Activated naive CD4-positive, alpha-beta T cell treated with anti-CD3 and anti-CD28 coated beads for 36 hours (primary cell): ENCODE data around the gene NMT1. TPM values are rescaled to one million over a fixed set of nuclear protein-coding genes. Genes with fewer than 3 reads are reported as not detected.
"Not testable (repeated sequence)": the region's sequence is repeated elsewhere in the genome, so short reads cannot be mapped to it uniquely, and the experiment has no call there.

ENCODE experiments used
- CTCF ChIA-PET: fragments of 350-600 bp; sonication (Branson Sonifier 250); formaldehyde crosslinking; loops from one replicate; lab custom pipeline; 2021; ENCODE audit warnings: antibody characterized with exemption; lab: Charles Lee
- DNase-seq: peaks from one replicate; pipeline ENCODE4 v3.0.0-alpha.2; 2020
- H3K27ac Mint-ChIP-seq: one replicate; pipeline ENCODE4 v1.8.0; 2021; ENCODE audit warnings: mild to moderate bottlenecking, mixed read lengths
- H3K27me3 Mint-ChIP-seq: one replicate; pipeline ENCODE4 v1.8.0; 2021; ENCODE audit warnings: low read depth, mixed read lengths
- H3K36me3 Mint-ChIP-seq: one replicate; pipeline ENCODE4 v1.8.0; 2021; ENCODE audit warnings: low read depth, mixed read lengths
- H3K4me1 Mint-ChIP-seq: one replicate; pipeline ENCODE4 v1.8.0; 2021; ENCODE audit warnings: low read depth, mixed read lengths
- H3K4me3 Mint-ChIP-seq: one replicate; pipeline ENCODE4 v1.8.0; 2021; ENCODE audit warnings: mild to moderate bottlenecking, moderate library complexity, mixed read lengths
- H3K9me3 Mint-ChIP-seq: one replicate; pipeline ENCODE4 v1.8.0; 2021; ENCODE audit warnings: mixed read lengths
- intact Hi-C: fragments of 100-400 bp; cut with micrococcal nuclease; formaldehyde crosslinking; loops from one replicate; pipeline ENCODE4 v1.15.1; 2023
- total RNA-seq, 2 experiments: library from RNA; stranded (reverse); gene quantifications; one replicate each; pipeline ENCODE4 v1.2.3, GENCODE V29; 2021

NMT1 gene
- total RNA-seq, 2 experiments from 2014 or later: 234 to 235 TPM

GRCh38 chr17:45119964-45120363, 58.8 kb downstream of the NMT1 start:
- Mint-ChIP-seq H3K4me3 (no peak overlapping the region), H3K4me1 (no peaks in the 10 kb centered on the region), H3K36me3 (no peaks in the 10 kb centered on the region), H3K27ac (no peak overlapping the region), H3K9me3 (no peaks in the 10 kb centered on the region), H3K27me3 (peaks cover 6% of the 10 kb centered on the region)
- CTCF ChIA-PET: interaction anchor here (1.1 to 1.2 kb wide), 2 partner anchors 16 to 71 kb away, joined by 3 to 5 read pairs; partner anchors contain the start of gene ACBD4
- no peak for DNase-seq
- intact Hi-C loops: no loop called here

GRCh38 chr17:45120558-45120957, 59.4 kb downstream of the NMT1 start:
- Mint-ChIP-seq H3K27me3 (peaks cover 6% of the 10 kb centered on the region), H3K9me3 (no peaks in the 10 kb centered on the region), H3K4me3 (no peak overlapping the region), H3K4me1 (no peaks in the 10 kb centered on the region), H3K27ac (no peak overlapping the region), H3K36me3 (no peaks in the 10 kb centered on the region)
- DNase-seq: no peak
- intact Hi-C loops: no loop called here
- CTCF ChIA-PET: interaction anchor here (1.2 kb wide), 1 partner anchor 15 kb away, joined by 5 read pairs; the partner anchor contains the start of gene ACBD4

DNA sequence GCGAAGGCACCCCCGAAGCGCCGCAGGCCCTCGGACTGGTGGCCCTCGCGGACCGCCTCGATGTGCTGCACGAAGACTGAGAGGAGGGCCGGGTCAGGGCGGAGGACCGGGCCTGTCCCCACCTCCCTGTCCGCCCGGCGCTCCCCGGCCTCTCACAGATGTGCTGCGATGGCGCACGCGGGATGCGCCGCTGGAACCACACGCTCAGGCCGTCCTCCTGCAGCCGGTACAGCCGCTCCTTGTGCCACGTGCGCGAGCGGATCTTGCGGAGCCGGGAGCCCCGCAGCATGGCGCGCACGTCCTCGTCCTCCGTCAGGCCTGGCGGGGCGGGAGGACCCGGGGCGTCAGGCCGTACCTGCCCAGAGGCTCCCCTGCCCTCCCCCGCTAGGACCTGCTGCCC, 59.9 kb downstream of the NMT1 start:
- DNase-seq: no peak
- Mint-ChIP-seq H3K36me3 (no peaks in the 10 kb centered on the region), H3K9me3 (no peaks in the 10 kb centered on the region), H3K4me3 (no peak overlapping the region), H3K4me1 (no peaks in the 10 kb centered on the region), H3K27ac (no peak overlapping the region), H3K27me3 (peaks cover 6% of the 10 kb centered on the region)
- intact Hi-C loops: no loop called here
- CTCF ChIA-PET: interaction anchor here (1.1 kb wide), 1 partner anchor 78 kb away, joined by 4 read pairs; no protein-coding TSS in a partner anchor

DNA sequence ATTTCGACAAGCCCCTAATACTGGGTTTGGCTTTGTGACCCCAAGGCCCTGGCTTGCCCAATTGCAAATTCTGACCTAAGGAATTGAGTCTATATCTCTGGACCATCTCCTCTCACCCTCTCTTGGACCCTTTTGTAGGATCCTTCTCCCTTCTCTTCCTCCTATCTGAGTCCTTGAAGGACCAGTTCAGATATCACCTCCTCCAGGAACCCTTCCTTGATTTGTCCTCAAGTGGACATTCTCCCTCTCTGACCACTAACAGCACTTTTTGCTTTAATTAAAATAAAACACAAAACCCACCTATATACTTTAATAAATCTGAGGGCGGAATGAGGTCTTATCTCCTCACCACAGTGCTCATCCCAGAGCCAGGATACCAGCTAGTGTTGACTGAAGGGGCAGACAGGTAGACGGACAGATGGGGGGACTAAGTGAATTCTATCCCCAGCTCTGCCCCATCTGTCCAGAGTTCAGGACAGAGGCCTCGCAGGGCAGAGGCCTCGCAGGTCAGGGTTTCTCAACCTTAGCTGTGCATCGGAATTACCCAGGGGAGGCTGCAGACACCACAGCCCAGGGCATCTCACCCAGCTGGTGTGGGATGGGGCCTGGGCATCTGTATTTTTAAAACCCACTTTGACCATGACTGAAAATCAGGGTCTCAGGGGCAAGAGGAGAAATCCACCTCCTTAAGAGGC, 62.1 kb downstream of the NMT1 start:
- intact Hi-C loops: no loop called here
- no peak overlapping the region for H3K27ac Mint-ChIP-seq
- peaks cover 6% of the 10 kb centered on the region for H3K27me3 Mint-ChIP-seq
- no peak overlapping the region for H3K4me3 Mint-ChIP-seq
- CTCF ChIA-PET: no interaction called here
- no peaks in the 10 kb centered on the region for H3K9me3 Mint-ChIP-seq
- no peaks in the 10 kb centered on the region for H3K4me1 Mint-ChIP-seq
- no peaks in the 10 kb centered on the region for H3K36me3 Mint-ChIP-seq
- no peak for DNase-seq

DNA sequence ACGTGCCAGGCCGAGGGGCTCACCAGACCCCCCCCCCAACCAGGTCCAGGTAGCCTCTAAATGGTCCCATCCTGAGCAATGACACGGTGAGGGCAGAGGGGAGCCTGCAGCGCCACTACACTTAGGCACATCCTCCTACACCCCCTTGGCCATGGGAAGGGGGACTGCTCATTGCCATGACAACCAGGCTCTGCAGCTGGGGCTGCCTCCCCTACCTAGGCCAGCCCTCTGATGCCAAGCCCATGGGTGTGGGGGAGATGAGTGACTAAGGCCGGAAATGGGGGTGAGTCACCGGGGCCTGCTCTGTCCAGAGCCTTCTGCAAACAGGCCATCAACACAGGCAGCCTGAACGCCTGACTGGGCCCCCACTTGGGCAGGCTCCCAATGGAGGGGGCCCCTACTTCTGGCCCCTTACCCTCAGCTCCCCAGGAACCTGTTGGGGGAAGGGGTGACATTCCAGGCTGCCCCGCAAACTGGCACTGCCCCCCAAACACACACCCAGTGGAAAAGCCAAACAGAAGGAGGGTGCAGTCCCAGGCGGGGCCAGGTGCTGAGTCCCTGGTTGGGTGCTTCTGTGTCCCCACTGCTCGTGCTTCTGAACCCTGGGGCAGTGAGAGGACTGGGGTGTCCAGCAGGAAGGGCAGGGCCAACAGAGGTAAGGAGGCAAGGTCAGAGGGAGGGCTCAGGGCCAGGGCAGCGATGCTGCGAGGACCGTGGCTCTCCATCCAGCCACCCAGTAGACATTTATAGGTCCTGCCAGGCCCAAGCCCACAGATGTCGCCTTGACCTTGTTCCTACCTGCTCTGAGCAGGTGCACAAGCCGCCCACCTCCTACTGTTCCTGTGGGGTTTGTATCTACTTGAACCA, 63.0 kb downstream of the NMT1 start:
- DNase-seq: no peak
- Mint-ChIP-seq H3K4me1 (no peaks in the 10 kb centered on the region), H3K9me3 (no peaks in the 10 kb centered on the region), H3K27me3 (peaks cover 6% of the 10 kb centered on the region), H3K4me3 (no peak overlapping the region), H3K27ac (no peak overlapping the region), H3K36me3 (no peaks in the 10 kb centered on the region)
- CTCF ChIA-PET: no interaction called here
- intact Hi-C loops: no loop called here

GRCh38 chr17:45124797-45125122, 63.6 kb downstream of the NMT1 start:
- CTCF ChIA-PET, H3K27ac Mint-ChIP-seq, intact Hi-C loops, H3K27me3 Mint-ChIP-seq, DNase-seq, H3K36me3 Mint-ChIP-seq, H3K4me1 Mint-ChIP-seq, H3K4me3 Mint-ChIP-seq, H3K9me3 Mint-ChIP-seq: not testable (repeated sequence)

DNA sequence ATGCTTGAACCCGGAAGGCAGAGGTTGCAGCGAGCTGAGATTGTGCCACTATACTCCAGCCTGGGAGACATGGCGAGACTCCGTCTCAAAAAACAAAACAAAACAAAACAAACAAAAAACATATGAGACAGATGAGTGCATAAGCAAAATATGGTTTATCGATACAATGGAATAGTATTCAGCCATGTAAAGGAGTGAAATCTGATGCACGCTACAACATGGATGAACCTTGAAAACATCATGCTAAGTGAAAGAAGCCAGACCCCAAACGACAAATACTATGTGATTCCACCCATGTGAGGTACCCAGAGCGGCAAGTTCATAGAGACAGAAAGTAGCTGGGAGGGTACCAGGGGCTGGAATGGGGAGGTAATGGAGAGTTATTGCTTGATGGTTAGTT, 64.4 kb downstream of the NMT1 start:
- Mint-ChIP-seq H3K9me3 (no peaks in the 10 kb centered on the region), H3K36me3 (no peaks in the 10 kb centered on the region), H3K27ac (no peak overlapping the region), H3K4me1 (no peaks in the 10 kb centered on the region), H3K4me3 (no peak overlapping the region), H3K27me3 (peaks cover 6% of the 10 kb centered on the region)
- CTCF ChIA-PET: no interaction called here
- DNase-seq: no peak
- intact Hi-C loops: no loop called here

GRCh38 chr17:45127207-45127547, 66.1 kb downstream of the NMT1 start:
- Mint-ChIP-seq H3K36me3 (no peaks in the 10 kb centered on the region), H3K27ac (no peak overlapping the region), H3K27me3 (peaks cover 4% of the 10 kb centered on the region), H3K4me3 (no peak overlapping the region), H3K9me3 (no peaks in the 10 kb centered on the region), H3K4me1 (no peaks in the 10 kb centered on the region)
- CTCF ChIA-PET: no interaction called here
- no peak for DNase-seq
- intact Hi-C loops: no loop called here

DNA sequence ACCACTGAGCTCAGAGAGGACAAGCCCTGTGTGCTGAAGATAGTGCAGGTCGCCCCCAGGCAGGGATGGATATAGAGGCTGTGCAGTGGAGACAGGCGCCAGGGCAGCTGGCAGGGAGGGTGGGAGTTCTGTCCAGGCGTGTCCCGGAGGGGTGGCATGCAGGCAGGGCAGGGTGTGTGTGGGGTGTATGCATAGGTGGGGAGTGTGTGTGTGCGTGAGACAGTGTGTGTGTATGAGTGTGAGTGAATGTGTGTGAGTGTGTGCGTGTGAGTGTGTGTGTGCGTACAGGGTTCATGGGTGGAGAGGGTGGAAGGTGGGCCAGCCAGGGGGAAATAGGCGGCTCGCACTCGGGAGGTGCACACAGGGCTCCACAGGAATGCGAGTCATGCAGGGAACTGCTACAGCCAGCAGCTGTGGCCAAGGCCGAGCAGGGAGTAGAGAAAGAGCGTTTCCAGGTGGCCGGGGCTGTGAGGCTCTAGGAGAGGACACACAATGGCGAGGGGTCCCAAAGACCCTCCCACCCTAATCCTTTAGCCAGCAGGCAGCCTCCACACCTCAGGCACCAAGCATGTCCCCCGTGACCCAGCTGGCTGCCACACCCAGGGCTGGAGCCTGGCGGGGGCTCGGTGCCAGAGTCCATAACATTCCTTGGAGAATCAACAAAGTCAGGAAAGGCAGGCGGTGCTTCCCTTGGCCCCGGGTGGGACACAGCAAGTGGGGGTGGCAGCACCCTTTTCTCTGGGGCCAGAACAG, 66.6 kb downstream of the NMT1 start:
- no peak for DNase-seq
- Mint-ChIP-seq H3K9me3 (no peaks in the 10 kb centered on the region), H3K27ac (no peak overlapping the region), H3K4me1 (no peaks in the 10 kb centered on the region), H3K27me3 (peaks cover 4% of the 10 kb centered on the region), H3K4me3 (no peak overlapping the region), H3K36me3 (no peaks in the 10 kb centered on the region)
- intact Hi-C loops: no loop called here
- CTCF ChIA-PET: interaction anchor here (0.6 kb wide), 1 partner anchor 10 kb away, joined by 3 read pairs; no protein-coding TSS in a partner anchor

DNA sequence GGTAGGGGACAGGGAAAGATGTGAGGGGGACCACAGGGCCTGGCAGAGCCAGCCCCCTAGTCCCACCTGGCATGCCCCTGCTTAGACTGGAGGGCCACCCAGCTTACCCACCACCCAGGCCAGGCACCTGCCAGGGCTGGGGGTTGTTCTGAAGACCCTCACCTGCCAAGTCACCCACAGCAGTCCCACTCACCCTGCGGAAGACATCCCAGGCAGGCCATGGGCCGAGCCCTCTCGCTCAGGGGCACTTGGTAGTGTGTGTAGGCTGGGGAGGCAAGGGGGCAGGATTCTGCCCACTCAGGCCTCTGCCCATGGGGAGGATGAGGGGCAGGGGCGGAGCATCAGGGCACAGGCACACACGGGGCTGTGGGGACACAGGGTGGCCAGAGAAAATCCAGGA, 67.2 kb downstream of the NMT1 start:
- Mint-ChIP-seq H3K9me3 (no peaks in the 10 kb centered on the region), H3K27me3 (peaks cover 4% of the 10 kb centered on the region), H3K27ac (no peak overlapping the region), H3K4me3 (no peak overlapping the region), H3K36me3 (no peaks in the 10 kb centered on the region), H3K4me1 (peaks cover 1% of the 10 kb centered on the region)
- CTCF ChIA-PET: interaction anchor here (0.6 kb wide), 1 partner anchor 10 kb away, joined by 3 read pairs; no protein-coding TSS in a partner anchor
- intact Hi-C loops: no loop called here
- DNase-seq: no peak

DNA sequence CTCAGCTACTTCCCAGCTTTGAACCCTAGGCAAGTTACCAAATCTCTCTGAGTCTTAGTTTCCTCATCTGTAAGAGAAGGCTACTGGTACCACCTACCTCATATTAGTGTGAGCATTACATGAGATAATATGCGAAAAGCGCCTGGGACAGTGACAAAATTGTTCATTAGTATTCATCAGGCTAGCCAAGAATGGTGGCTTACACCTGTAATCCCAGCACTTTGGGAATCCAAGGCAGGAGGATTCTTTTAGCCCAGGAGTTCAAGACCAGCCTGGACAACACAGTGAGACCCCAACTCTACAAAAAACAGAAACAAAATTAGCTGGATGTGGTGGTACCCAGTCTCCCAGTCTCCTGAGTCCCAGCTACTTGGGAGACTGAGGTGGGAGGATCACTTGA, 67.9 kb downstream of the NMT1 start:
- H3K4me1 Mint-ChIP-seq: peaks cover 5% of the 10 kb centered on the region
- peaks cover 4% of the 10 kb centered on the region for H3K27me3 Mint-ChIP-seq
- CTCF ChIA-PET: interaction anchor here (1.2 kb wide), 1 partner anchor 69 kb away, joined by 3 read pairs; no protein-coding TSS in a partner anchor
- no peak overlapping the region for H3K4me3 Mint-ChIP-seq
- DNase-seq: no peak
- no peaks in the 10 kb centered on the region for H3K36me3 Mint-ChIP-seq
- intact Hi-C loops: no loop called here
- no peak overlapping the region for H3K27ac Mint-ChIP-seq
- no peaks in the 10 kb centered on the region for H3K9me3 Mint-ChIP-seq

- Mint-ChIP-seq H3K4me1 (peaks cover 5% of the 10 kb centered on the region), H3K9me3 (no peaks in the 10 kb centered on the region), H3K36me3 (no peaks in the 10 kb centered on the region), H3K27ac (no peak overlapping the region), H3K27me3 (peaks cover 4% of the 10 kb centered on the region), H3K4me3 (no peak overlapping the region)
- intact Hi-C loops: no loop called here
- no peak for DNase-seq
- CTCF ChIA-PET: interaction anchor here (0.5 to 1.2 kb wide), 2 partner anchors 11 to 68 kb away, joined by 3 to 4 read pairs; no protein-coding TSS in a partner anchor
These were observed 68.4 kb downstream of the NMT1 start for GRCh38 chr17:45129426-45129939.
